GM03348 (cell line): Measurements from ENCODE around the gene CCDC28A.
A peak's percentile ranks its signal among the peaks of the same experiment; 100 is the strongest.

Experiments used
- DNase-seq: peaks from one replicate; pipeline ENCODE4 v3.0.0; 2012; ENCODE audit warnings: low spot score

CCDC28A gene

GRCh38 chr6:138795809-138796603 is 22.4 kb downstream of the CCDC28A start, which contains the start of gene ECT2L:
Gene ECT2L, plus strand, starts transcription at chr6:138796087. Its CDS starts 17,188 bp downstream, at chr6:138813275.
- DNase-seq = peak; percentile 69

DNA sequence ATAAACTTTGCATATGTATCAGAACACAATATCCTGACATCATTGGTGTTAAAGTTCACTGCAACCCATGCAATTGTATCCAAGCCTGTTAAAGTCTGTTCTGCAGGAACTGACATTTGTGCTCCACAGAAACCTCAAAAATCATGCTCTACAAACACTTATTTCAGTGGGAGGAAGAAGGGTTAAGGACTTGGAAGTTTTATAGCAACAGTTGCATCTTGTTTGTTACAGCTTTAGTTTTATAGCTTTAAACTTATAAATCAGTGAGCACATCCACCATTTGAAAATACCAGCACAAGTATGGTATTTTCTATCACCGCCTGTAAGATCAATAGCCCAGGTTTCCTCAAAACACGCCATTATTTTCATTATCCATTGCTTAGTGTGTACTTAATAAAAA is 23.2 kb downstream of the CCDC28A start:
- DNase-seq = no peak

DNA sequence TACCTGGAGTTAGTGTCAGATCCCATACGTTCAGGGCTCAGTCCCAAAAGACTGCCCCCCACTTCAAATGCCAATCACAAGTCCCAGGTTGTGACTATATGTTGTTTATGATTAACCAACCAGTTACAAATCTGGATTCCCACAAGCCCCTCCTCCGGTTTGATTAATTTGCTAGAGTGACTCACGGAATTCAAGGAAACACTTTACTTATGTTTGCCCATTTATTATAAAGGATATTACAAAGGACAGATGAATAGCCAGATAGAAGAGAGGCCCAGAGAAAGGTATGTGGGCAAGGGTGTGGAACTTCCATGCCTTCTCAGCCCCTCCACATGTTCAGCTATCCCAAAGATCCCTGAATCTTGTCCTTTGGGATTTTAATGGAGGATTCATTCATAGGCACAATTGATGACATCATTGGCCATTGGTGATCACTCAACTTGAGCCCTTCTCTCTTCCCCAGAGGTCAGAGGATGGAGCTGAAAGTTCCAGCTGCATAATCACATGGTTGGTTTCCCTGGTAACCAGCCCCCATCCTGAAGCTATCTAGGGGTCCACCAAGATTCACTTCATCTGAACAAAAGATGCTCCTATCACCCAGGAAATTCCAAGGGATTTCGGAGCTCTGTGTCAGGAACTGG is 24.4 kb downstream of the CCDC28A start:
- DNase-seq = no peak

DNA sequence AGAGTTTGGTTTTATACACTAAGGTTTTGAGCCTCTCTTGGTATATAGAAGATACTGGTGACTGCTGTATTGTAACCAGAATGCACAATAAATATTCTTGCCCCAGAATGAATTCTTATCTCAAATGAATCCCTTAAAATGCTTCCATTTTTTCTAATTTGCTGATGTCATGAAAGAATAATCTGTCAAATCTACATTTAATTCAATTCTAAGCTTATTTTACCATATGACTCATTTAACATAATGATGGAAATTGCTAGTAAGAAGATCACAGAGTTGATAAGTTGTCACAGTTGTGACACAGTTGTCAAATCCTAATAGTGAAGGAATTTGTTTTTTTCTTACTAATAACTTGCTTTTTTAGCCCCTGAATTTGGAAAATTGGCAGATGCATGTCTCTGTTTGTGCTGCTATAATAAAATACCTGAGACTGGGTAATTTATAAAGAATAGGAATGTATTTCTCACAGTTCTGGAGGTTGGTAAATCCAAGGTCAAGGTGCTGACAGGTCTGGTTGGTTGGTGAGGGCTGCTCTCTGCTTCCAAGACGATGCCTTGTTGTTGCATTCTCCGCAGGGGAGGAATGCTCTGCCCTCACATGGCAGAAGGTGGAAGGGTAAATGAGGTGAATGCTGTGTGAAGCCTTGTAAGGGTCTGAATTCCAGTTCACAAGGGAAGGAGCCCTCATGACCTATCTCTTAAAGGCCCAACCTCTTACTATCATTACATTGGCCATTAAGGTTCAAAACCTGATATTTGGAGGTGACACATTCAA is 27.0 kb downstream of the CCDC28A start:
- no peak for DNase-seq

DNA sequence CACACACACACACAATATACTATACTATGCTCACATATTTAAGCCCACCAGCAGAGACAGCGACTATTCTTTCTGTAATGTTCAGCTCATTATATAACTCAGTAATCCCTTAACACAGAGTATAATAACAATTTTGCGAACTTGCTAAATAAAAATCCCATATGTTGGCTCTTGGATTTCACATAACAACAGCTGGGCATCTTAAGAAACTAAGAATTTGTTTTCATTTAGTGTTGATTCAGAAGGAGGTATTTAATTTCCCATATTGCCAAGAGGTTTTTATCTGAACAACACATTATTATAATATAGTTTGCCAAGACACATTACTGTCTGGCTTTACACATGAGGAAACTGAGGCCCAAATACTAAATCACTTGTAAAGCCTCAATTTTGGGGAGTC is 29.8 kb downstream of the CCDC28A start:
- DNase-seq = no peak

DNA sequence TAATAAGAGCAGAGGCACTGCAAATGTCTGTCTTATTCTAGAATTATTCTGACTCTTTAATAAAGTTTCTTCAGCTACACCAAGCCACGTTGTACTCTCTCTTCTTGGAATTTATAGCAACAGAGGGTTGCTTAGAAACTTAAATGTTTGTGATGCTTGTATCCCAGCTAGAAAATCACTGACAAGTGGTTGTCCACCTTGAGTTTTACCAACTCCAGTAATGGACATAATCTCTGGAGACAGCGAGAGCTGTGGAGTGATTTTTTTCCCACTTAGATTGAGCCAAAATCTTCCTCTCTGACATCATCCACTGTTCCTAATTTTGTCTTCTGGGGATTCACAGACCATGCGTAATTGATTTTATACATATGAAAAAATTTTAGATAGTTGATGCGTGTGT is 30.3 kb downstream of the CCDC28A start:
- DNase-seq = peak; percentile 20

DNA sequence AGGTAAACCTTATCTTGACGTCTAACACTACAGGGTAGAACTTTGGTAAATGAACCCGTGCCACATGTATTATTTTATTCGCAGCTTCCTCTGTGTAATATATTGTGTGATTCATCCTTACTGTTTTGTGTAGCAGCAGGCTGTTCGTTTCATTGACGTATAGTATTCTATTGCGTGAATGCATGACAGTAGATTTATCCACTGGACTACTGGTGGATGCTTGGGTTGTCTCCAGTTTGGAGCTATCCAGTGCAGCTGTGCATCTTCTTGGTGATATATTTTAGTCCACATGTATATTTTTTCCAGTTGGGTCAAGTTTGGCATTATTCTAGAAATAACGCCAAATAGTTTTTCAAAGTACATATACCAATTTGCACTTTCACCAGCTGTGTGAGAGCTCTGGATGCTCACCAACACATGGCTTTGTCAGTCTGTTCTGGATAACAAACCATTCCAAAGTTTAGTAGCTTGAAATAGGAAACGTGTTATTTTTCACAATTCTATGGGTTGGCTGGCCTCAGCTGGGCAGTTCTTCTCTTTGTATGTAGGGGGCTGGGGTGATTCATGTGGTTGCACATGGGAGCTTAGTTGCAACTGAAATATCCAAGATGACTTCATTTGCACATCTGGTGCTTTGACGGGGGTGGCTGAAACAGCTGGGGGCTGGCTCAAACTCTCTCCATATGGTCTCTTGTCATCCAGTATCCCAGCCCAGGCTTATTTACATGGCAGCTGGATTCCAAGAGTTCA is 31.6 kb downstream of the CCDC28A start:
- peak; percentile 45 for DNase-seq

- no peak for DNase-seq
Observed at GRCh38 chr6:138806889-138807288, 33.3 kb downstream of the CCDC28A start.

- no peak for DNase-seq
Observed at GRCh38 chr6:138809677-138810076, 36.1 kb downstream of the CCDC28A start.

GRCh38 chr6:138811866-138812265 is 38.3 kb downstream of the CCDC28A start:
- DNase-seq = no peak

GRCh38 chr6:138814179-138814834 is 40.7 kb downstream of the CCDC28A start:
- no peak for DNase-seq

GRCh38 chr6:138815221-138815620 is 41.7 kb downstream of the CCDC28A start:
- DNase-seq = no peak

DNA sequence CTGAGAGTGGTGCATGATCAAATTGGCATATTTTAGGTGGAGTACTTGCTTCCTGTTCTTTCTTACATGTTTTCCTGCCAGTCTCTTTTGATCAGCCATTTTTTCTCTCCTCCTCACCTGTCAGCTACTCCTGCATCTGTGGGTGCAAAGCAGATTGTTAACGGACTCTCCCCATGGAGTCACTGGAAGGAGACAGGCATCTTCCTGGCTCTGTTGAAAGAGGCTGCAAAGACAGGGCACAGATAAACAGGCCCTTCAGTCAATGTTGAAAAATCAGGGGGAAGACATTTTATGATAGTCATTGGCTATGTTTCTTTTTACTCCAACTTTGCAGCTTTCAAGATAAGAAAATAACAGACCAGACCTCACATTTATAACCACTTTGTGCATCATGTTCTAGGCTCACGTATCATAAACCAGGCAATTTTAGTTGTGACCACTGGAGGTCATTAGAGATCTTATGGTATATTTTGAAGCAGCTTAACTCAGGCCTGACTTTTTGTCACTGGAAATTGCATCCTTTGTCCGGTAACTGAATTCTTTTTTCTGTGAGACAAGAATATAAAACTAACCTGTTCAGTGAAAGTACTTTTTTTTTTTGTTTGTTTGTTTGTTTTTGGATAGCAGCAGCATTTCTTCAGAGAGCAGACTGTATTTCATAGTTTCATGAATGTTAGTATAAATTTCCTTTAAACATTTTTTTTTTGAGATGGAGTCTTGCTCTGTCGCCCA is 42.4 kb downstream of the CCDC28A start:
- peak; percentile 75 for DNase-seq

DNA sequence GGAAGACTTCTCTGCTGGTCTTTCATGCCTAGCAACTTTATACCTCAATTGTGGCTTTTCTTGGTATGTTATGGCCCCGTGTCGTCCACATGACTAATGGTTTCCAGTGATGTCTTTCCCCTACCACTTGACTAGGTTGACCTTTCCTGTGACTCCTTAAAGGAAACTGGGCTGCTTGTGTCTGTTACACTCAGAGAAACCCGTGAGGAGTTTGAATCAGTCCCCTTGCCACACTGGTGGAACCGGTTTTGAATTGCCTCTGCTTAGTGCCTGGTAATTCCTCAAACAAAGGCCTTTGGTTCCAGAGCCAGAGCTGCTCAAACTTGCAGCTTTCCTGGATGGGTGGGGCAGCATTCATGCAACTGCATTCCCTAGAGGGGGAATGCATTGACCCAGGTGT is 44.2 kb downstream of the CCDC28A start:
- DNase-seq = peak; percentile 61

DNA sequence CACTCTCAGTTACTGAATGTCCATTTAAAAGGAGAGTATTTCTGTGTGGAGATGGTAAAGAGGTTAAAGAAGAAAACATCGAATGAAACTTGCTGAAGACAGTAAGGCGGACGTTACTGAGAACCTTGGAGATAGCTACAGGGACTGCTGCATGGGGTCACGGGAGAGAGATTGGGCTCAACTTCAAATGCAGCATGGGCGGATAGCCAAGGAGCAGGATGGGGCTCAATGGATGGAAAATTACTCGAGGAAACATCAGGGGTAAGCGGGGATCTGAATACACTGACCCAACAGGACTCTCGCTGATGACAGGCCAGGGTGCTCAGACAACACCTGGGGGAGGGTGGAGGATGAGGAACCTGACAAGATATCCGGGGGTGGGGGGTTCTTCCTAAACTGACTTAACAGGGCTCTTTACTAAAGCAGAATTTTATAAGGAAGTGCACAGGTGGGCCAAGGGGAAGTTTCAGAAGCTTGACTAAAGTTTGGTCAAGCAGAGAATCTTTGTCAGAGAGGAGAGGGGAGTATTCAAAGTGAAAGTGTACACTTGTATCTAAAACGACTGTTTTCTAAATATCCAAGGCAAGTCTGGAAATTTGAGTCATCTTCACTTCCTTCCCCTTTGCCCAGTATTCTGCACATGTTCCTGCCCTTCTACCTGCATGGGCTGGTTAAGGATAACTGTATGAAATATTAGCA is 45.1 kb downstream of the CCDC28A start:
- DNase-seq = no peak

GRCh38 chr6:138821519-138821918 is 48.0 kb downstream of the CCDC28A start:
- DNase-seq = no peak

DNA sequence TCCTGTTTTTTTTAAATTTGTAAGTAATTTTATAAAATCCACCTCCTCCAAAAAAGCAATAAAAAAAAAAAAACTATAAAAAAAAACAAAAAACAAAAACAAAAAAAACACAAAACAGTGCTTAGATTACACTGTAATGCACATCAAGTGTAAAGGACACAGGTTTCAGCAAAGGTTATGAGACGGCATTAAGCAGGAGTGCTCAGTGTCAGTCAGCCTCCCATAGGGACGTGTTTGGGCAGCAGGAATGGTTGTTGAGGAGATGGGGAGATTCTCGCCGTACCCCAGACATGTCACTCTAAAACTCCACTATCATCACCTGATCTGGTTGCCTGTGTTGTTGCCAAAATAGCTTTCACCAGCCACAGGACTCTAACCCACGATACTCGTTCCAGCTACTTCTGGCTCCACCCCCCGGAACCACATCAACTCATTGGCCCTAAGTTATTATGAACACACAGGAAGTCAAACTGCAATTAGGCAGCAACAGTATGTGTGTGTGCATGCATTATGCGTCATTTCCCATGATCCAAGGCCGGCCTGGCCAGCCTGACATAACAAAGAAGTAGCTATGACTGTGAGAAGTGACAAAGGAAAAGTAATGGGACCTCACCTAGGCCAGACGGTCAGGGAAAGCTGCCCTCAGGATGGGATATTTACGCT is 51.0 kb downstream of the CCDC28A start:
- DNase-seq = no peak

GRCh38 chr6:138830248-138830647 is 56.7 kb downstream of the CCDC28A start:
- no peak for DNase-seq

- DNase-seq = no peak
Observed at GRCh38 chr6:138832182-138832581, 58.6 kb downstream of the CCDC28A start.
